Activated T-cell treated with anti-CD3 and anti-CD28 coated beads, Interleukin-2, amount 50 U/mL, for 48 hours (primary cell): ENCODE data around the gene ENTPD7.

Experiments used
- DNase-seq, 2 experiments: peaks; one replicate each; pipeline ENCODE4 v3.0.0-alpha.2; 2020

Gene ENTPD7

GRCh38 chr10:99648717-99649116 lies 10.6 kb upstream of the ENTPD7 start:
- DNase-seq: no peak

DNA sequence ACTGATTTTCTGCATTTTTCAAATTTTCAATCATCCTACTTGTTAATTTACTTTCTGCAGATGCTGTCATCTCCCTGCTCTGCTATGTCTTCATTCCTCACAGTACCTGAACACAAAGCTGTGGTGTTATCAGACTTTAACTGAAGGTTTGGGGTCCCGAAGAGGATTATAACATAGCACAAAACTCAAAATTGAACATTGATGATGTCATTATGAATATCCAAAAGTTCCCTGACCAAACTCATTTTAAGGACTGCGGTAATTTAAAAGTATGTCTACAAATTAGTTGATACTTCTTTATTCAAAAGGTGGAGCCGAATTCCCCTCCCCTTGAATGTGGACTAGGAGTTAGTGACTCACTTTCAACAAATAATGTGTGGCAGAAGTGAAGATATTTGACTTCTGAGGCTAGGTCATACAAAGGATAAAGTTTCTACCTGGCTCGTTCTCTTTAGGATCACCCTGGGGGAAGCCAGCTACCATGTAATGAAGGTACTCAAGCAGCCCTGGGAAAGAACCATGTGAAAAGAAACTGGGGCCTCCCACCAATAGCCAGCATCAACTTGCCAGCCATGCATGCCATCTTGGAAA lies 6.4 kb upstream of the ENTPD7 start:
- DNase-seq: no peak

DNA sequence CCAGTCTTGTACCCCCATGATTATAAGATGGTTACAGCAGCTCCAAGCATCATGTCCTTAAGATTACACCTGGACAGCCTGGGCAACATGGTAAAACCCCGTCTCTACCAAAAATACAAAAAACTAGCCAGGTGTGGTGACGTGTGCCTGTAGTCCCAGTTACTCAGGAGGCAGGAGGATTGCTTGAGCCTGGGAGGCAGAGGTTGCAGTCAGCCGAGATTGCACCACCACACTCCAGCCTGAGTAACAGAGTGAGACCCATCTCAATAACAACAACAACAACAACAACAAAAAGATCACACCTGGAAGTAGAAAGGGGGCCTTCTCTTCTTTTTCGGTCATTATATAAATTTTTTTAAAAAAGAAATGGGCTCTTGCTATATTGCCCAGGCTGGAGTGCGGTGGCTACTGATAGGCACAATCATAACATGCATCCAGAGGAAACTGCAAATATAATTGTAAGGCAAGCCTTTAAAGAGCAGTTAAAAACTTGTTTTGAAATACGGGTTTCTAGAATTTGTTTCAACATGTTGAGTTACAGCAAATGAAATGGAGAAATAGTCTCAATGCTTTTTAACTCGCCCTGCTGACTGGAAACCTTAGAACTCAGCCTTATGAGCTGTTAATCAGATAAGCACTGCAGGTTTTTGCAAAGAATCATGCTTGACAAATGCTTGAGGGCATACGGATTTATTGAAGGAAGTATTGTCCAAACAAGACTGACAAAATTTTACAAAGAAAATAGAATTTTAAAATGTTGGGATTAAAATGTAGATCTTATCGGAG lies 4.7 kb upstream of the ENTPD7 start:
- no peak for DNase-seq

- DNase-seq: no peak
Measured at GRCh38 chr10:99656199-99657064, 2.9 kb upstream of the ENTPD7 start.

DNA sequence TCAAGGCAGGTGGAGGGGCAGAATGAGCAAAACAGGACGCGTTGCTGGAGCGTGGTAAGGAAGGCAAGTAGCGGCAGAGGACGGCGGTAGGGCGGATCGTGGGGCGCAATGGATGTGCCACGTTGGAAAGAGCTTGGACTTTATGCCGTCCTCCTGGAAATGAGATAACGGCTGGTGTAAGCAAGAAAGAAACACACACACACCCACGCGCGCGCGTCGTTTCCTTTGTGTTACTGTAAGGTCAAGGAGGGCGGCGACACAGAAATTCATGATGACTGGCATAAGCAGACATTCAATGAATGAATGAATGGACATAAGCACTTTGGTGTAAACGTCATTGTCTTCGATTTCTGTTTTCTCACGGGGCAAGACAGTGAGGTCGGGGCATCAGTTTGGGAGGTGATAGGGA lies 683 bp upstream of the ENTPD7 start:
- peak; percentile 77 to 80 for DNase-seq

- peak in 1 of 2 experiments; percentile 22 for DNase-seq
Measured at GRCh38 chr10:99659868-99660366, 608 bp downstream of the ENTPD7 start.

DNA sequence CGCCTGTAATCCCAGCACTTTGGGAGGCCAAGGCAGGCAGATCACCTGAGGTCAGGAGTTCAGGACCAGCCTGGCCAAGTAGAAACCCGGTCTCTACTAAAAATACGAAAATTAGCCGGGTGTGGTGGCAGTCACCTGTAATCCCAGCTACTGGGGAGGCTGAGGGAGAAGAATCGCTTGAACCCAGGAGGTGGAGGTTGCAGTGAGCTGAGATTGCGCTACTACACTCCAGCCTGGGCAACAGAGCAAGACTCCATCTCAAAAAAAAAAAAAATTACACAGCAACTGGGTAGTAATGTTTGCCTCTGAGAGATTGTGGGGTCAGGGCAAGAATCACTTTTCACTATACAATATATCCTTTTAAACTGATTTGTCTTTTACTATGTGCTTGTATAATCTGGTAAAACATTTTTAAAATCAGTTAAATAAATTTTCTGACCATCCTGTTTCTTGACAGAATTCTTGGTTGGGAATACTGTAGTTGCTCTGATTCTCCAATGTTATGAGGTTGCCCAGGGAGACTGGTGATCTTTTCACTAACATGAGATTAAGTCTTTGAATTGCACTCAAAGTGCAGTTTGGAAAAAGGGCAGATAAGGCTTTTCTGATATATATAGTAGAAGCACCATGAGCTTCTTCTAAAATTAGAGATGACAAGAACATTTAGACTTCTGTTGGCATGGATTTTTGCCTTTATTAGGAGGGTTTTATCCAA lies 1.5 kb downstream of the ENTPD7 start:
- DNase-seq: no peak

GRCh38 chr10:99661377-99661763 lies 2.1 kb downstream of the ENTPD7 start:
- DNase-seq: no peak

DNA sequence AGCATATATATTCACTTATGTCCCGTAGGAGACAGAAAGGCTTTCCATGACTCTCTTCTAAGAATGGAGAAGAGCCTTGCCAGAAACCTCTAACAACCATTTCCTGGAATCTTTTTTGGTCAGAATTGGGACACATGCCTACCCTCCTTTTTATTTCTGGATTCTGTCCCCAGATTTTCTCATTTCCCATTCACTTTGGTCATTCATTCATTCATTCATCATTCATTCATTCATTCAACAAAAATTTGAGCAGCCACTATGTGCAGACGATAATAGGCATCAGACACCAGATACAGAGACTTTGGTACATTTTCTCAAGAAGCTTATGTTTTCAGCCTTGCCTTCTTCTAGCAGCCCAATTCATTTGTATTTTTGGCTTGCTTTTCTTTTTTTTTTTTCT lies 6.0 kb downstream of the ENTPD7 start:
- DNase-seq: no peak

DNA sequence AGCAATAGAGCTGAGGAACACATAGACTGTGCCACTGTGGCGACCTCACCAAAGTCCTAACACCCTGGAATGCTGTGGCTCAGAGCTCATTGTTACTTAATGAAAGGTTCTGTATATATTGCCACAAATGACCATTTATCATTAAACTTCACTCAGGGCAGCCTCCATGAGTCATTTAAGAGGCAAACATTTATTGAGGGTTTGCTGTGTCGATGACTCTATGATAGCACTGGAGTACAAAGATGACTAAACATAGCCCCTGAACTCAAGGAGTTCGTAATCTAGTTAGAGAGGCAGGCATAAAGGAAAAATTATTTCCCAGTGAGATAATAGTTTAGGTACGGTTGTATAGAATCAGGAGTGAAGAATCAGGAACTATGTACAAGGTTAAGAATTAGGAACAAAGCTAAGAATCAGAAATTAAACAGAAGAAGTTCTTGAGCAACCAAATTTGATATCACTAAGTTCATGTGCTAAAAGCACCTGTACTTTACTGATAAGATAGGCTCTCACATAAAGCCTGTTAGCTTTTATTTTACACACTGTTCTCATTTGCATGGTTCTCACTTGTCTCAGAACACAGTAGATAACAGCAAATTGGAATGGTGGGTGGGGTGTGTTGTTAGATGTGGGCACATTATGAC lies 7.9 kb downstream of the ENTPD7 start:
- no peak for DNase-seq

GRCh38 chr10:99671386-99671785 lies 12.1 kb downstream of the ENTPD7 start:
- no peak for DNase-seq

DNA sequence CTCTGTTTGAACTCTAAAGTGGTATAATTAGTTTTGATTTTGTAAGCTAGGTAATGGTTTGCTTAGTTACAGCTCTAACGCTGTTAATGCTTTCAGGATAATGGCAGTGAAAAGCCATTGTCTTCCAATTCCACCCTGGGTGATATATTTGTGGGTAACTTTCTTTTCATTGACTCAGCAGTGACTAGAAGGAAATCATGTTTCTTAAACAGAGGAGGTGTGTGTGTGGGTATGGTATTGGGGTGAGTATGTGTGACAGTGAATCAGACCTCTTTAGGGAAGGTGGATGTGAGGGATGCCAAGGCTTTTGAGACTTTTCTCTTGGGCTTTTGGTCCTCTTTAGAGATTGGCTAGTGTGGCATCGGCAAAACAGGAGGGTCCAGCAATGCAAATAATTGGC lies 13.6 kb downstream of the ENTPD7 start:
- DNase-seq: no peak

DNA sequence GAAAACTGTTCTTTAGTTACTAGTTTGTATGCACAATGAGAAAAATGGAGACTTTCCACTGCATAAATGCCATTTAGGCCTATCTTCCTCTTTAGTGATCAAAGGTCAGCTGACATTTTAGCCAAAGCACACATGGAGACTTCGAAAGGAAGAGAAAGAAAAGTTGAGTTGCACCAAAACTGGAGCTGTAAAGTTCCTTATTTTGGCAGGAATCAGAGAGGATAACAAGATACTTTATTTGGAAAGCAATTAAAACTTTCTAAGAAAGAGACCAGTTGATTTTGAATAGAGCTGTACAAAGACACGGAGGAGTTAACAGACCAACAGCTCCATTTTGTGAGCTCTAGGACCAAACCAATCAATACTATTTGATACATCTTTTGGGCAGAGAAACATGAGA lies 14.2 kb downstream of the ENTPD7 start:
- no peak for DNase-seq

DNA sequence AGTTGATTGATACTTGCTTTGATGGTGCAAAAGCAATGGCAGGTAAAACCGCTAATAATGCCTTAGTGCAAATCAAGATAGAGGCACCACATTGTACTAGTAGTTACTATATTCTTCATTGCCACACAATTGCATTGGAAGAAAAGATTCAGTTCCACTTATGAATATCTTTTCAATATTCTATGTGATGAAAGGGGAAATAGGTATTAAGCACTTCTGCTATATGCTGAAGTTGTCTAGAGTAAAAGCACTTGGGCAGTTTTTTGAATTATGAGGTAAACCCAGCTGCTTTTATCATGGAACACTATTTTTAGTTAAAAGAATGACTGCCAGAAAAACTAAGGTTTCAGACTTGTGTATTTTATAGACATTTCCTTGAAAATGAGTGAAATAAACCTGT lies 15.5 kb downstream of the ENTPD7 start:
- no peak for DNase-seq

GRCh38 chr10:99676426-99676825 lies 17.1 kb downstream of the ENTPD7 start:
- DNase-seq: no peak

DNA sequence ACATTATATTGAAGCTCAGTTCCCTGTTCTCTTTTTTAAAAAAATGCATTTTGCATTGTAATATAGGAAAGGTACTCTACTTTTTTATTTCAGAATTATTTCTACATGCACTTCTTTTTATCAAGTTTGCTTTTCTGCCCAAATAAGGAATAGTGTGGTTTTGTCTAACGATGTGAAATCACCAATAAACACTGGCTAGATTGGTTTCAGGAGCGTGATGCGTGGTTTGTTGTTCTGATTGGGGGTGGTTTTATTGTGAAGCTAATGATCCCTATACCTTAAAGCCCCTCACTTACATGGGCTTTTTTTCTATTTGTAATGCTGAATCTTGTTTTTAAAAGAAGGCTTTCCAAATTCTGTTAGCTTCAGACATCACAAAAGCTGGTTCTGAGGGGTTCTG lies 17.6 kb downstream of the ENTPD7 start:
- no peak for DNase-seq

- DNase-seq: no peak
Measured at GRCh38 chr10:99678921-99679320, 19.6 kb downstream of the ENTPD7 start.

DNA sequence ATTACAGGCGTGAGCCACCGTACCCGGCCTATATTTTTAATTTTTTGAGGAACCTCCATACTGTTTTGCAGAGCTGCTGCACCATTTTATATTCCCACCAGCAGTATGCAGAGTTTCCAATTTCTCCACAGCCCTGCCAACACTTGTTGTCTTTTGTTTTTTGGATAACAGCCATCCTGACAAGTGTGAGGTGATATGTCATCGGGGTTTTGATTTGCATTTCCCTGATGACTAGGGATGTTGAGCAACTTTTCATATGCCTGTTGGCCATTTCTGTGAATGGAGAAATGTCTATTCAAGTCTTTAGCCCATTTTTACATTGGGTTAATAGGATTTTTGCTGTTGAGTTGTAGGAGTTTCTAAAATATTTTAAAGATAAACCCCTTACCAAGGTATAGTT lies 22.2 kb downstream of the ENTPD7 start:
- DNase-seq: no peak

DNA sequence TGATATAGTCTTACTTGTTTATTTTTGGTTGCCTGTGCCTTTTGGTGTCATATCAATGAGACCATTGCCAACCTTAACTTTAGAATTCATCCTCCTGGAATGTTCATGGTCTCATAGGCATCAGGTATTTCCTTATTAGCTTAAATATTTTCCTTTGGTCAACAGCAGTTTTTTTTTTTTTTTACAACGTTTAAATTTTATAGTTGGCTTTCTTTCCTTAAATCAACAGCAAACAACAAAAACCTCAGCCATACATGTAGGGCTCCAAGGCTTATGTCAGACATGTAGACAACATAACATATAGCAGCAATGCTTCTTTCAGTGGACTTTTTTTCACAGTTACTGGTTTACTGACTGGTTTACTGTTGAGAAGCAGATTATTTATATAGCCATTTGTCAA lies 22.7 kb downstream of the ENTPD7 start:
- no peak for DNase-seq

GRCh38 chr10:99682752-99683151 lies 23.4 kb downstream of the ENTPD7 start:
- DNase-seq: no peak

- DNase-seq: no peak
Measured at GRCh38 chr10:99685597-99685967, 26.3 kb downstream of the ENTPD7 start.

GRCh38 chr10:99689461-99689860 lies 30.2 kb downstream of the ENTPD7 start:
- DNase-seq: no peak
